ENCODE results near the gene CASP14. TPM values are rescaled to one million over a fixed set of nuclear protein-coding genes. Genes with fewer than 3 reads are reported as not detected.
"Not testable (repeated sequence)": the region's sequence is repeated elsewhere in the genome, so short reads cannot be mapped to it uniquely, and the experiment has no call there.

Gene CASP14
- polyA plus RNA-seq, 1 experiment: not detected

GRCh38 chr19:15081911-15082310, 32.6 kb downstream of the CASP14 start, which contains the start of gene OR1I1:
Gene OR1I1 (plus strand): TSS chr19:15082211. CDS start chr19:15087066, 4,855 bp downstream.
- ChIA-PET POLR2A (no interaction called here), CTCF (interaction anchor here (1.3 to 2.2 kb wide), 2 partner anchors 10 to 20 kb away, joined by 4 to 13 read pairs; no protein-coding TSS in a partner anchor)
- Histone ChIP-seq H3K36me3 (ENCODE audit: control insufficient read depth, insufficient read depth, low read length) (no peaks in the 10 kb centered on the region), H3K27me3 (ENCODE audit: control insufficient read depth, insufficient read depth, low read length) (no peaks in the 10 kb centered on the region), H3K4me3 (ENCODE audit: low read depth, low read length) (no peak within 1 kb of the TSS)
- no peak for DNase-seq (ENCODE audit: low read depth)
- TF ChIP-seq, protein P1, sequence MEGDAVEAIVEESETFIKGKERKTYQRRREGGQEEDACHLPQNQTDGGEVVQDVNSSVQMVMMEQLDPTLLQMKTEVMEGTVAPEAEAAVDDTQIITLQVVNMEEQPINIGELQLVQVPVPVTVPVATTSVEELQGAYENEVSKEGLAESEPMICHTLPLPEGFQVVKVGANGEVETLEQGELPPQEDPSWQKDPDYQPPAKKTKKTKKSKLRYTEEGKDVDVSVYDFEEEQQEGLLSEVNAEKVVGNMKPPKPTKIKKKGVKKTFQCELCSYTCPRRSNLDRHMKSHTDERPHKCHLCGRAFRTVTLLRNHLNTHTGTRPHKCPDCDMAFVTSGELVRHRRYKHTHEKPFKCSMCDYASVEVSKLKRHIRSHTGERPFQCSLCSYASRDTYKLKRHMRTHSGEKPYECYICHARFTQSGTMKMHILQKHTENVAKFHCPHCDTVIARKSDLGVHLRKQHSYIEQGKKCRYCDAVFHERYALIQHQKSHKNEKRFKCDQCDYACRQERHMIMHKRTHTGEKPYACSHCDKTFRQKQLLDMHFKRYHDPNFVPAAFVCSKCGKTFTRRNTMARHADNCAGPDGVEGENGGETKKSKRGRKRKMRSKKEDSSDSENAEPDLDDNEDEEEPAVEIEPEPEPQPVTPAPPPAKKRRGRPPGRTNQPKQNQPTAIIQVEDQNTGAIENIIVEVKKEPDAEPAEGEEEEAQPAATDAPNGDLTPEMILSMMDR (IDR thresholded peaks at IDR 0.05; ENCODE audit: insufficient read depth, low read depth, low read length): no peak

DNA sequence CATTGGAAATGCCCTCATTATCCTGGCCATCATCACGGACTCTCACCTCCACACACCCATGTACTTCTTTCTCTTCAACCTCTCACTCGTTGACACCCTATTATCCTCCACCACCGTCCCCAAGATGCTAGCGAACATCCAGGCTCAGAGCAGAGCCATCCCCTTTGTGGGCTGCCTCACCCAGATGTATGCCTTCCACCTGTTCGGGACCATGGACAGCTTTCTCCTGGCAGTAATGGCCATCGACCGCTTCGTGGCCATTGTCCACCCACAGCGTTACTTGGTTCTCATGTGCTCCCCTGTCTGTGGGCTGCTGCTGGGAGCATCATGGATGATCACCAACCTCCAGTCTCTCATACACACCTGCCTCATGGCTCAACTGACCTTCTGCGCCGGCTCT, 37.9 kb downstream of the CASP14 start:
- no peak overlapping the region for H3K4me3 ChIP-seq (ENCODE audit: low read depth, low read length)
- DNase-seq (ENCODE audit: low read depth): no peak
- TF ChIP-seq, protein P1 (IDR thresholded peaks at IDR 0.05; ENCODE audit: insufficient read depth, low read depth, low read length): no peak
- H3K27me3 ChIP-seq (ENCODE audit: control insufficient read depth, insufficient read depth, low read length): no peaks in the 10 kb centered on the region
- POLR2A ChIA-PET: no interaction called here
- CTCF ChIA-PET: interaction anchor here (1.4 to 2.8 kb wide), 3 partner anchors 14 to 469 kb away, joined by 4 to 11 read pairs (median 5); no protein-coding TSS in a partner anchor
- H3K36me3 ChIP-seq (ENCODE audit: control insufficient read depth, insufficient read depth, low read length): no peaks in the 10 kb centered on the region

DNA sequence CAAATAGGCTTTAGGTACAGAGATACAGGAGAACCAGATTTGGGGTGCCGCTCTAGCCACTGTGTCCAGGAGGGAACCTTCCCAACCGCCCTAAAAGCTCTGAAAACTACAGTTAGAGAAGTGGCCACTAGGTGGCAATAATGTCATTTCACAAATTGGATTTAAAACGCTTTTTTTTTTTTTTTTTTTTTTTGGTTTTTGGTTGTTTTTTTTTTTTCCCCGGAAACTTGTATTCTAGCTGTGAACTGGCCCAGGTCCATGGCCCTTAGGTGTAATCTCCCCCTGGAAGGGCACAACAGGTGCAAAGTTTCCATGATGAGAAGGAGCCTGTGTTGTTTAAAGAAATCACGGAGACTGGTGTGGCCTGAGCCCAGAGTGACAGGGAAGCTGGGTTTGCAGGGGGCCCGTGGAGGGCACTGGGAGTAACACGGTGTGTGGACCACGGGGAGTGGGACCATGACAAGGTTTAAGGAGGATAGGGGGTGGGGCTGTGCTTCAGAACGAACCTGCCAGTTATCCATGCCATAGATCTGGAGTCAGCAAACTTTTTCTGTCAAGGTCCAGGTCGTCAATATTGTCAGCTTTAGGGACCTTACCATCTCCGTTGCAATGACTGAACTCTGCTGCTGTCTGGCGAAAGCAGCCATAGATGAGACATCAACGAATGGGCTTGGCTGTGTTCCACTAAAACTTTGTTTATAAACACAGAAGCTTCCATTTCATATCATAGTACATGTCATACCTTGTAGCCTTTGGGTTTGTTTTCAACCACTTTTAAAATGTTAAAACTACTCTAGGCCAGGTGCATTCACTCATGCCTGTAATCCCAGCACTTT, 42.9 kb downstream of the CASP14 start:
- H3K36me3 ChIP-seq (ENCODE audit: control insufficient read depth, insufficient read depth, low read length): no peaks in the 10 kb centered on the region
- no peak for DNase-seq (ENCODE audit: low read depth)
- TF ChIP-seq, protein P1 (IDR thresholded peaks at IDR 0.05; ENCODE audit: insufficient read depth, low read depth, low read length): peak; percentile 60
- POLR2A ChIA-PET: no interaction called here
- no peaks in the 10 kb centered on the region for H3K27me3 ChIP-seq (ENCODE audit: control insufficient read depth, insufficient read depth, low read length)
- no peak overlapping the region for H3K4me3 ChIP-seq (ENCODE audit: low read depth, low read length)
- CTCF ChIA-PET: interaction anchor here (0.5 to 3.2 kb wide), 25 partner anchors 9 to 494 kb away, joined by 3 to 26 read pairs (median 5); partner anchors contain the start of gene OR1I1

DNA sequence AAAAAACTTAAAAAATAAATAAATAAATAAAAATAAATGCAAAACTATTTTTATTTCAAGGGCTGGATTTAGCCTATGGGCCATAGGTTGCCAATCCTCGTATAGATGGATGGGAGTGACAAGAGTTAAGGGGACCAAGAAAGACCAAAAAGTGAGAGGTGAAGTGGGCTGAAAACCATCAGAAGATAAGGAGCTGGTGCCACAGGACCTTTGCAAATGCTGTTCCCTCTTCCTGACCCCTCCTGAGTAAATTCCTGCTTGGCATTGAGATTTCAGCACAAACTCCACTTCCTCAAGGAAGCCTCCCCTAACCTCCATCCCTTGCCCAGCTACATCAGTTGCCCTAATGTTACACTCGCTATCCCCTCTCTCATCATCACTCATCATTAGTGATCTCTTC, 43.7 kb downstream of the CASP14 start:
- TF ChIP-seq, protein P1 (IDR thresholded peaks at IDR 0.05; ENCODE audit: insufficient read depth, low read depth, low read length): no peak
- Histone ChIP-seq H3K36me3 (ENCODE audit: control insufficient read depth, insufficient read depth, low read length) (no peaks in the 10 kb centered on the region), H3K4me3 (ENCODE audit: low read depth, low read length) (no peak overlapping the region), H3K27me3 (ENCODE audit: control insufficient read depth, insufficient read depth, low read length) (no peaks in the 10 kb centered on the region)
- no peak for DNase-seq (ENCODE audit: low read depth)
- CTCF ChIA-PET: interaction anchor here (1.0 to 3.2 kb wide), 15 partner anchors 8 to 493 kb away, joined by 3 to 26 read pairs (median 8); partner anchors contain the start of gene OR1I1
- POLR2A ChIA-PET: no interaction called here

GRCh38 chr19:15096223-15096622, 46.9 kb downstream of the CASP14 start:
- ChIA-PET POLR2A (no interaction called here), CTCF (interaction anchor here (0.9 to 1.3 kb wide), 3 partner anchors 54 to 461 kb away, joined by 3 to 5 read pairs (median 3); no protein-coding TSS in a partner anchor)
- DNase-seq (ENCODE audit: low read depth): no peak
- no peaks in the 10 kb centered on the region for H3K27me3 ChIP-seq (ENCODE audit: control insufficient read depth, insufficient read depth, low read length)
- H3K36me3 ChIP-seq (ENCODE audit: control insufficient read depth, insufficient read depth, low read length): no peaks in the 10 kb centered on the region
- no peak overlapping the region for H3K4me3 ChIP-seq (ENCODE audit: low read depth, low read length)
- TF ChIP-seq, protein P1 (IDR thresholded peaks at IDR 0.05; ENCODE audit: insufficient read depth, low read depth, low read length): no peak

GRCh38 chr19:15097980-15098379, 48.7 kb downstream of the CASP14 start:
- CTCF ChIA-PET: interaction anchor here (1.2 kb wide), 1 partner anchor 49 kb away, joined by 3 read pairs; no protein-coding TSS in a partner anchor

More at GRCh38 chr19:15097980-15098379, 48.7 kb downstream of the CASP14 start:
- H3K27me3 ChIP-seq (ENCODE audit: control insufficient read depth, insufficient read depth, low read length); DNase-seq (ENCODE audit: low read depth); POLR2A ChIA-PET; H3K36me3 ChIP-seq (ENCODE audit: control insufficient read depth, insufficient read depth, low read length); H3K4me3 ChIP-seq (ENCODE audit: low read depth, low read length): not testable (repeated sequence)
